Prostate gland (tissue), 2 donors: Measurements from ENCODE around the gene ZNF546. TPM values are rescaled to one million over a fixed set of nuclear protein-coding genes. Genes with fewer than 3 reads are reported as not detected.

Source experiments
- DNase-seq: peaks from one replicate; pipeline ENCODE4 v3.0.0-alpha.2; 2019; ENCODE audit warnings: low spot score
- H3K27ac ChIP-seq, 2 donors: fragments of 200-600 bp; sonication (generic); 2 replicates each; pipeline ENCODE4 v1.5.1; 2017 to 2019
- H3K27me3 ChIP-seq: fragments of 200-600 bp; sonication (generic); replicated peaks from 2 replicates; pipeline ENCODE4 v1.5.1; 2019; ENCODE audit not compliant: insufficient read depth
- H3K36me3 ChIP-seq, 2 donors: fragments of 200-600 bp; sonication (generic); 1 replicate in 1 of 2; 2 replicates in 1 of 2; pipeline versions ENCODE4 v1.5.1 to v1.8.1; 2017 to 2019
- H3K4me1 ChIP-seq: fragments of 200-600 bp; sonication (generic); replicated peaks from 2 replicates; pipeline ENCODE4 v1.5.1; 2019
- H3K4me3 ChIP-seq, 2 donors: fragments of 200-600 bp; sonication (generic); 2 replicates each; pipeline ENCODE4 v1.5.1; 2017 to 2019
- H3K9me3 ChIP-seq: fragments of 200-600 bp; sonication (generic); 2 replicates; pipeline ENCODE4 v1.5.1; 2017
- CTCF ChIP-seq, 4 experiments: fragments of 200-600 bp in 2 of 4; fragments of 450-650 bp in 2 of 4; sonication (generic) in 2 of 4; IDR thresholded peaks; 1 replicate in 3 of 4; 2 replicates in 1 of 4; pipeline ENCODE4 v1.5.1; 2016 to 2019; ENCODE audit warnings: antibody characterized with exemption in 4 of 4, mild to moderate bottlenecking in 2 of 4, moderate library complexity in 2 of 4
- POLR2A ChIP-seq: fragments of 450-650 bp; IDR thresholded peaks from one replicate; pipeline ENCODE4 v1.6.1; 2016; ENCODE audit warnings: antibody characterized with exemption, mild to moderate bottlenecking
- POLR2AphosphoS5 ChIP-seq: sonication (generic); formaldehyde crosslinking; IDR thresholded peaks from one replicate; pipeline ENCODE4 v1.6.1; 2017; ENCODE audit warnings: antibody characterized with exemption
- WGBS: methylation state at CpG from one replicate; pipeline ENCODE4 v1.1.5; 2018; 5-methylcytosine and 5-hydroxymethylcytosine counted together
- intact Hi-C: fragments of 100-400 bp; cut with DNase I; formaldehyde crosslinking; loops from one replicate; pipeline ENCODE4 v1.14.2; 2022
- total RNA-seq, 2 donors: library from RNA; depleted of rRNA; stranded (reverse); fragments of >200 nt; gene quantifications; one replicate each; pipeline ENCODE4 v1.1.0, GENCODE V29; 2016

ZNF546 gene
- 10 to 100 TPM in 1 of 2 donors, 1 to 10 TPM in 1; 4.6 to 10.6 TPM for total RNA-seq

DNA sequence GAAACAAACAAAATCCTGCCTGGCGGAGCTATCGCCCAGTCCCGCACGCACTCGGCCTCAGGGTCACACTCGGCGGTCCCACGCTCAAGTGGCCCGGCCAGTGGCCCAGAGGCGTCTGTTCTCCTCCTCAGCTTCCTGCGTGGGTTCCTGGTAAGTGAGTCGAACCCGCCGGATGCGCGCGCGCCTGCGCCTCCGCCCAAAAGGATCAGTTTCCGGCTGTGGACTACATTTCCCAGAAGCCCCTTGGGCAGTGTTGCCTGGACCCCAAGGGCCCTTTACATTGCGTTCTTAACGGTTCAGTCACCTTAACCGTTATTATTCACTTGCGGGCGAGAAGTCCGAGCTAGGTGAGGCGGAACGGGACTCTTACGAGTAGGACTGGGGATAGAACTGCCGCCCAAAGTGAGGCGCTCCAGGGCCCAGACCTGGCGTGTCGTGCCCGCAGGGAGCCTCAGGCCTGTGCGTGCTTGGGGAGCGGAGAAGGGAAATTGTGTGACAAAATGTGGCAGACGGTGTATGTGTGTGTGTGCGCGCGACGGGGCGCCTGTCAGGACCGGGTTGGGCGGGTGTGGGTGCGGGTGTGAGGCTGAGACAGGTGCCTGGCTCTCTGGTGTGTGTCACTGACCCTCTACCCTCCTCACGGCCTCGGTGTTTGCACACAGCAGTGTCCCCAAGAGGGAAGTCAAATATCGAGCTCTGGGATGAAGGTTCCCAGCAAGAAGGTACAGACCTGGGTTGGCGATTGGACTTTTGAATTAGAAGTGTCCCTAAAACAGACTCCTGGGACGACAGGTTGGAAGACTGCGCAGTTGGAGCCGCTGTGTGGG lies at the start of gene ZNF546:
ZNF546 (plus strand) TSS at position 250 of the 827 bp plus-strand sequence. CDS start 1,267 bp downstream, outside the sequence.
- peak; percentile 88 for DNase-seq
- 6% methylated on average over 45 of the region's 53 CpGs for WGBS
- peak; percentile 97 for TF ChIP-seq POLR2AphosphoS5
- TF ChIP-seq POLR2A, result peak; percentile 75
- TF ChIP-seq CTCF (IDR thresholded peaks at IDR 0.05), result no peak
- Histone ChIP-seq H3K4me1 (no peaks in the 10 kb centered on the region), H3K27ac (peak within 1 kb of the TSS; percentile 80 to 81), H3K4me3 (peak within 1 kb of the TSS; percentile 60 to 70), H3K9me3 (no peaks in the 10 kb centered on the region), H3K36me3 (no peaks in the 10 kb centered on the region), H3K27me3 (no peaks in the 10 kb centered on the region)
- intact Hi-C loops, result no loop called here

- intact Hi-C loops, result no loop called here
- no peaks in the 10 kb centered on the region for H3K27me3 ChIP-seq
- no peak overlapping the region for H3K4me3 ChIP-seq
- H3K27ac ChIP-seq, result no peak overlapping the region
- no peaks in the 10 kb centered on the region for H3K4me1 ChIP-seq
- H3K9me3 ChIP-seq, result no peaks in the 10 kb centered on the region
- H3K36me3 ChIP-seq, result no peaks in the 10 kb centered on the region
- 72% methylated on average over 2 of the region's 2 CpGs for WGBS
- no peak for DNase-seq
- TF ChIP-seq POLR2A (no peak), POLR2AphosphoS5 (no peak), CTCF (IDR thresholded peaks at IDR 0.05) (no peak)
These were observed 47.7 kb upstream of the ZNF546 start for GRCh38 chr19:39949026-39949747.

DNA sequence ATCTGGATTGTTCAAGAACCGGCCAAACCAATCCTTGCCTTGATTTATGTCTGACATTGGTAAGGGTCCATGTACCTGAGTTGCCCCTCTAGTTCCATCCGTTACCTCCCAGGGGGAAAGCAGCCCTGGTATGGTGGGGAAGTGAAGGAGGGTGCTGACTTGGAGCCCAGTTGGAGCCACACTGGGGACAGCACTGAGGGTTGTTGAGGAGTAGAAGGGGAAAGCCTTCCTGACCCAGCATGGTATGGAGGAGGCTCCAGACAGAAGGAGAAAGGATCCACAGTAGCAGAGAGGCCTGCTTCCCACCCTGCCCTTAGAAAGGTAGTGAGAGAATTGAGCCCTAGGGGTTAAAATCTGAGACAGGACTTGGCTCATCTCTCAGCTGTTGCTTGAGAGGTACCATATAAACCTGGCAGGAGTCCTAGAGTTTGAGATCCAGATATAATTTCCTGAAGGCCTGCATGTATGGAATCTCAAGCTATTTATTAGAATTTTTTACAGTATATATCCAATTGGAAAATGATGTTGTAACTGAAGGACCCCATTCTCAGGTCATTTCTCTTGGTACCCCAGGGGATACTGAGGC lies 45.7 kb upstream of the ZNF546 start:
- no peak for TF ChIP-seq POLR2AphosphoS5
- TF ChIP-seq POLR2A, result no peak
- no peak for TF ChIP-seq CTCF (IDR thresholded peaks at IDR 0.05)
- intact Hi-C loops, result no loop called here
- H3K27me3 ChIP-seq, result no peaks in the 10 kb centered on the region
- H3K9me3 ChIP-seq, result no peaks in the 10 kb centered on the region
- no peak for DNase-seq
- no peak overlapping the region for H3K27ac ChIP-seq
- WGBS, result 55% methylated on average over 2 of the region's 2 CpGs
- H3K4me1 ChIP-seq, result no peaks in the 10 kb centered on the region
- H3K36me3 ChIP-seq, result no peaks in the 10 kb centered on the region
- H3K4me3 ChIP-seq, result no peak overlapping the region

GRCh38 chr19:39951686-39952085 lies 45.2 kb upstream of the ZNF546 start:
- H3K27ac ChIP-seq, result no peak overlapping the region
- WGBS, result 31% methylated on average over 3 of the region's 3 CpGs
- TF ChIP-seq POLR2A (no peak), CTCF (IDR thresholded peaks at IDR 0.05) (no peak), POLR2AphosphoS5 (no peak)
- no peak for DNase-seq
- intact Hi-C loops, result no loop called here
- no peaks in the 10 kb centered on the region for H3K27me3 ChIP-seq
- H3K4me1 ChIP-seq, result no peaks in the 10 kb centered on the region
- no peaks in the 10 kb centered on the region for H3K9me3 ChIP-seq
- no peak overlapping the region for H3K4me3 ChIP-seq
- no peaks in the 10 kb centered on the region for H3K36me3 ChIP-seq
